A673 (cell line): ENCODE measurements around the gene GSDME. TPM values are rescaled to one million over a fixed set of nuclear protein-coding genes. Genes with fewer than 3 reads are reported as not detected.

Experiments
- BruUV-seq: library from RNA; stranded (reverse); fragments of 400-500 nt; replicated peaks from 2 replicates; lab custom pipeline; 2021; lab: Mats Ljungman, UMichigan
- CTCF ChIA-PET: fragments of 300-600 bp; sonication (Branson Sonifier 250); formaldehyde crosslinking; loops from one replicate; lab custom pipeline; 2022; ENCODE audit warnings: antibody characterized with exemption; lab: Charles Lee
- POLR2A ChIA-PET: fragments of 300-600 bp; sonication (Branson Sonifier 250); formaldehyde crosslinking; loops from one replicate; lab custom pipeline; 2022; ENCODE audit warnings: antibody characterized with exemption; ENCODE audit not compliant: low non-redundant PET; lab: Charles Lee
- DNase-seq: peaks from one replicate; pipeline ENCODE4 v3.0.0-alpha.2; 2015; ENCODE audit warnings: low spot score
- H3K27ac ChIP-seq: fragments of 200-600 bp; sonication (generic); 2 replicates; pipeline ENCODE4 v1.5.1; 2016; ENCODE audit warnings: mixed run types, low read depth, mild to moderate bottlenecking, mixed read lengths, antibody characterized with exemption, low read length; ENCODE audit not compliant: poor library complexity, severe bottlenecking
- H3K27me3 ChIP-seq: fragments of 200-600 bp; sonication (generic); replicated peaks from 2 replicates; pipeline ENCODE4 v1.6.1; 2017; ENCODE audit warnings: mixed run types, low read depth, mild to moderate bottlenecking, mixed read lengths, antibody characterized with exemption, low read length; ENCODE audit not compliant: insufficient read depth, poor library complexity
- H3K36me3 ChIP-seq: fragments of 200-600 bp; sonication (generic); 2 replicates; pipeline ENCODE4 v1.6.1; 2016; ENCODE audit warnings: mixed run types, mild to moderate bottlenecking, mixed read lengths, antibody characterized with exemption, low read length; ENCODE audit not compliant: insufficient read depth, poor library complexity, severe bottlenecking
- H3K4me1 ChIP-seq: fragments of 200-600 bp; sonication (generic); 2 replicates; pipeline ENCODE4 v1.6.1; 2017; ENCODE audit warnings: mixed run types, mild to moderate bottlenecking, mixed read lengths, antibody characterized with exemption, low read length; ENCODE audit not compliant: insufficient read depth, poor library complexity, severe bottlenecking
- H3K4me3 ChIP-seq: fragments of 200-600 bp; sonication (generic); 2 replicates; pipeline ENCODE4 v1.5.1; 2016; ENCODE audit warnings: low read depth, mixed run types, mild to moderate bottlenecking, mixed read lengths, low read length; ENCODE audit not compliant: poor library complexity, severe bottlenecking
- H3K9me3 ChIP-seq: fragments of 200-600 bp; sonication (generic); 2 replicates; pipeline ENCODE4 v1.6.1; 2016; ENCODE audit warnings: mixed run types, low read depth, mild to moderate bottlenecking, mixed read lengths, antibody characterized with exemption, low read length; ENCODE audit not compliant: poor library complexity, severe bottlenecking
- EZH2 ChIP-seq: fragments of 200-600 bp; sonication (generic); IDR thresholded peaks from 2 replicates; pipeline ENCODE4 v1.6.1; 2017; ENCODE audit warnings: borderline replicate concordance, low read depth, mild to moderate bottlenecking, mixed read lengths, antibody characterized with exemption, low read length; ENCODE audit not compliant: poor library complexity, severe bottlenecking
- intact Hi-C: fragments of 100-400 bp; cut with micrococcal nuclease; formaldehyde crosslinking; loops from one replicate; pipeline ENCODE4 v1.10.0; 2022; ENCODE audit not compliant: unreplicated experiment
- total RNA-seq: library from RNA; stranded (reverse); gene quantifications from 2 replicates; pipeline ENCODE4 v1.2.3, GENCODE V29; 2021
- TF ChIP-seq, protein P1 (sequence below): fragments of 300-800, 200-600 bp; sonication (generic); conservative IDR thresholded peaks from 2 replicates; pipeline ENCODE4 v1.5.1; 2017; ENCODE audit warnings: low read depth, mild to moderate bottlenecking, antibody characterized with exemption, low read length, moderate library complexity, mixed read lengths

GSDME gene
- total RNA-seq, 1 experiment from 2014 or later, result 0.77 TPM

DNA sequence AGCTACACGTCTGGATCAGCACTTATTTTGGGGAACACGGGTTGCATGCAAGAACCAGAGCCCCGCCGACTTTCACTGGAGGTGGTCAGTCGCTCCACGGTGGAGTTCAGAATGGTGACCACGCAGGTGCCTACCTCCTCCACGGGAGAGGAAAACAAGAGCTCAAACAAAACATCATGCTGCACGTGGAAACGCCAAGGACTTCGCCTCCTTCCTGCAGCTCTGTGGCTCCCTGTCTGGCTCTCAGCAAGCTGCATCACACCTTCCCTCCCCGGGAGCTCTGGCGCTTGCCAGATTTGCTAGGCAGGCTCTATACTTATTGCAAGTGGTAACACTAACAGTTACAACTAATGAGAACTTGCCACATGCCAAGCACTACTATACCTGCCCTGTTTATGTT is 26.0 kb downstream of the GSDME start:
- CTCF ChIA-PET, result interaction anchor here (1.4 kb wide), 1 partner anchor 15 kb away, joined by 3 read pairs; no protein-coding TSS in a partner anchor
- BruUV-seq, result no TSS peak
- Histone ChIP-seq H3K9me3 (no peaks in the 10 kb centered on the region), H3K36me3 (no peaks in the 10 kb centered on the region), H3K27ac (no peak overlapping the region), H3K4me1 (peaks cover 9% of the 10 kb centered on the region), H3K4me3 (no peak overlapping the region), H3K27me3 (no peaks in the 10 kb centered on the region)
- intact Hi-C loops, result no loop called here
- TF ChIP-seq, protein P1, sequence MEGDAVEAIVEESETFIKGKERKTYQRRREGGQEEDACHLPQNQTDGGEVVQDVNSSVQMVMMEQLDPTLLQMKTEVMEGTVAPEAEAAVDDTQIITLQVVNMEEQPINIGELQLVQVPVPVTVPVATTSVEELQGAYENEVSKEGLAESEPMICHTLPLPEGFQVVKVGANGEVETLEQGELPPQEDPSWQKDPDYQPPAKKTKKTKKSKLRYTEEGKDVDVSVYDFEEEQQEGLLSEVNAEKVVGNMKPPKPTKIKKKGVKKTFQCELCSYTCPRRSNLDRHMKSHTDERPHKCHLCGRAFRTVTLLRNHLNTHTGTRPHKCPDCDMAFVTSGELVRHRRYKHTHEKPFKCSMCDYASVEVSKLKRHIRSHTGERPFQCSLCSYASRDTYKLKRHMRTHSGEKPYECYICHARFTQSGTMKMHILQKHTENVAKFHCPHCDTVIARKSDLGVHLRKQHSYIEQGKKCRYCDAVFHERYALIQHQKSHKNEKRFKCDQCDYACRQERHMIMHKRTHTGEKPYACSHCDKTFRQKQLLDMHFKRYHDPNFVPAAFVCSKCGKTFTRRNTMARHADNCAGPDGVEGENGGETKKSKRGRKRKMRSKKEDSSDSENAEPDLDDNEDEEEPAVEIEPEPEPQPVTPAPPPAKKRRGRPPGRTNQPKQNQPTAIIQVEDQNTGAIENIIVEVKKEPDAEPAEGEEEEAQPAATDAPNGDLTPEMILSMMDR, result no peak
- no peak for TF ChIP-seq EZH2
- POLR2A ChIA-PET, result no interaction called here
- DNase-seq, result no peak

DNA sequence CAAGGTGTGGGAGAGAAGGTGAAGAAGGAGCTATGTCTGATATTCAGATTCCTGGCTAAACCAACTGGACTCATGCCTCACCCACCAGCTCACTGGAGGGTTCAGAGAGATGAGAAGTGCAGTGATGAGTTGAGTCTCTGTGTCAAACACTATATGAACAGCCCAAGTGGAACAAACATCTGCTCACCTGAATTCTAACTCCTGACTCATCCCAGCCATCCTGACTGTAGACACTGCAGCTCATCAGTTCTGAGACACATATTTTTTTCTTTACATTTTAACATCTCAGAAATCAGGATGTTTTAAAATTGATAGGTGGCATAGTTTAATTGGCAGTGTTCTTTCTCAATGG is 27.3 kb downstream of the GSDME start:
- no peak overlapping the region for H3K4me3 ChIP-seq
- ChIA-PET POLR2A (no interaction called here), CTCF (no interaction called here)
- H3K27ac ChIP-seq, result no peak overlapping the region
- H3K4me1 ChIP-seq, result peaks cover 9% of the 10 kb centered on the region
- H3K36me3 ChIP-seq, result no peaks in the 10 kb centered on the region
- BruUV-seq, result no TSS peak
- TF ChIP-seq EZH2, result no peak
- TF ChIP-seq, protein P1, result no peak
- no peaks in the 10 kb centered on the region for H3K9me3 ChIP-seq
- intact Hi-C loops, result no loop called here
- no peaks in the 10 kb centered on the region for H3K27me3 ChIP-seq
- no peak for DNase-seq

DNA sequence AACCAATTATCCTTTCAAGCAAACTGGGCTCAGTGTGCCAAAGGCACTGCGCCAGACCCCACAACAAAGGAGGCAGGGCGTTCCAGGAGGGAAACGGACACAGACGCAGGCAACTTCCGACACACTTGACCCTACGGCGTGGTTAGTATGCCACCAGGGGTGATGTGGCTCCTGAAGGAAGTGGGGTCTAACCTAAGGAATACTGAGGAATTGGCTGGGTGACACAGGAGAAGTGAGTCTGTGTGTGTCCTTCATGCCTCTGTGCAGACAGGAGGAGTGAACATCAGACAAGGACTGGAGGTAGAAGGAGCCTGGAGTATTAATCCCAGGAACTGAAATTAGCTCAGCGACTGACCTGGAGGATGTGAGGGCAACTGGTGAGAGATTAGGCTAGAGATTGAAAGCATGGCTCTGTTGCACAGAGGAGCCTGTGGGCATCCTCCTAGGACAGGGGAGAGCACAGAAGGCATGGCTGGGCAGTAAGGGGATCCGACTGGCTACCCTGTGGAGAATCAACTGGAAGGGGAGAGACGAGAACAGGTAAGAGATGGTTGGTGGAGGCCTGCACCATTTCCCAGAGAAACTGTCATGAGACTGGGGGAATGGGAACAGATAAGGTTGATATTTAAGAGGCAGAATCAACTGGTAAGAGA is 27.8 kb downstream of the GSDME start:
- no peaks in the 10 kb centered on the region for H3K27me3 ChIP-seq
- no peak overlapping the region for H3K27ac ChIP-seq
- TF ChIP-seq, protein P1, result no peak
- no peak for TF ChIP-seq EZH2
- no peaks in the 10 kb centered on the region for H3K9me3 ChIP-seq
- BruUV-seq, result no TSS peak
- ChIA-PET CTCF (no interaction called here), POLR2A (no interaction called here)
- no peak overlapping the region for H3K4me3 ChIP-seq
- H3K4me1 ChIP-seq, result peaks cover 9% of the 10 kb centered on the region
- no peak for DNase-seq
- intact Hi-C loops, result loop anchor here (10.0 kb wide), 1 partner anchor 865 kb away; no protein-coding TSS in a partner anchor
- no peaks in the 10 kb centered on the region for H3K36me3 ChIP-seq
